ENCODE measurements around the gene RECK. TPM values are rescaled to one million over a fixed set of nuclear protein-coding genes. Genes with fewer than 3 reads are reported as not detected.

Gene RECK
- polyA plus RNA-seq, 1 experiment = 112 TPM

GRCh38 chr9:36017278-36017677 lies 19.4 kb upstream of the RECK start:
- TF ChIP-seq, protein P1, sequence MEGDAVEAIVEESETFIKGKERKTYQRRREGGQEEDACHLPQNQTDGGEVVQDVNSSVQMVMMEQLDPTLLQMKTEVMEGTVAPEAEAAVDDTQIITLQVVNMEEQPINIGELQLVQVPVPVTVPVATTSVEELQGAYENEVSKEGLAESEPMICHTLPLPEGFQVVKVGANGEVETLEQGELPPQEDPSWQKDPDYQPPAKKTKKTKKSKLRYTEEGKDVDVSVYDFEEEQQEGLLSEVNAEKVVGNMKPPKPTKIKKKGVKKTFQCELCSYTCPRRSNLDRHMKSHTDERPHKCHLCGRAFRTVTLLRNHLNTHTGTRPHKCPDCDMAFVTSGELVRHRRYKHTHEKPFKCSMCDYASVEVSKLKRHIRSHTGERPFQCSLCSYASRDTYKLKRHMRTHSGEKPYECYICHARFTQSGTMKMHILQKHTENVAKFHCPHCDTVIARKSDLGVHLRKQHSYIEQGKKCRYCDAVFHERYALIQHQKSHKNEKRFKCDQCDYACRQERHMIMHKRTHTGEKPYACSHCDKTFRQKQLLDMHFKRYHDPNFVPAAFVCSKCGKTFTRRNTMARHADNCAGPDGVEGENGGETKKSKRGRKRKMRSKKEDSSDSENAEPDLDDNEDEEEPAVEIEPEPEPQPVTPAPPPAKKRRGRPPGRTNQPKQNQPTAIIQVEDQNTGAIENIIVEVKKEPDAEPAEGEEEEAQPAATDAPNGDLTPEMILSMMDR (IDR thresholded peaks at IDR 0.05; ENCODE audit: low read depth, low read length) = no peak
- Histone ChIP-seq H3K27me3 (ENCODE audit: control insufficient read depth, insufficient read depth, low read length) (no peaks in the 10 kb centered on the region), H3K4me3 (ENCODE audit: low read depth, low read length) (no peak overlapping the region), H3K27ac (ENCODE audit: low read depth, low read length) (peak overlapping the region; percentile 55), H3K9me3 (ENCODE audit: control insufficient read depth, insufficient read depth, low read length) (no peaks in the 10 kb centered on the region)
- ChIA-PET POLR2A (no interaction called here), CTCF (no interaction called here)
- no peak for DNase-seq (ENCODE audit: low read depth, low spot score)

- POLR2A ChIA-PET = interaction anchor here (1.0 to 2.1 kb wide), 6 partner anchors 12 to 172 kb away, joined by 3 to 18 read pairs (median 6); partner anchors contain the start of genes CLTA and RECK
- no peak for DNase-seq (ENCODE audit: low read depth, low spot score)
- CTCF ChIA-PET = interaction anchor here (0.8 to 2.1 kb wide), 4 partner anchors 9 to 227 kb away, joined by 3 to 17 read pairs (median 4); no protein-coding TSS in a partner anchor
These were observed 18.6 kb upstream of the RECK start for GRCh38 chr9:36018129-36018528.

GRCh38 chr9:36018891-36019720 lies 17.6 kb upstream of the RECK start:
- TF ChIP-seq, protein P1 (IDR thresholded peaks at IDR 0.05; ENCODE audit: low read depth, low read length) = no peak
- no peaks in the 10 kb centered on the region for H3K9me3 ChIP-seq (ENCODE audit: control insufficient read depth, insufficient read depth, low read length)
- H3K27me3 ChIP-seq (ENCODE audit: control insufficient read depth, insufficient read depth, low read length) = no peaks in the 10 kb centered on the region
- no peak overlapping the region for H3K4me3 ChIP-seq (ENCODE audit: low read depth, low read length)
- POLR2A ChIA-PET = interaction anchor here (1.0 to 2.1 kb wide), 6 partner anchors 11 to 171 kb away, joined by 3 to 18 read pairs (median 6); partner anchors contain the start of genes CLTA and RECK
- DNase-seq (ENCODE audit: low read depth, low spot score) = peak; percentile 67
- H3K27ac ChIP-seq (ENCODE audit: low read depth, low read length) = peak overlapping the region; percentile 84
- CTCF ChIA-PET = interaction anchor here (0.6 to 6.2 kb wide), 4 partner anchors 10 to 115 kb away, joined by 4 to 61 read pairs (median 11); no protein-coding TSS in a partner anchor

More at GRCh38 chr9:36018129-36018528, 18.6 kb upstream of the RECK start:
- no peak overlapping the region for H3K4me3 ChIP-seq (ENCODE audit: low read depth, low read length)
- no peaks in the 10 kb centered on the region for H3K27me3 ChIP-seq (ENCODE audit: control insufficient read depth, insufficient read depth, low read length)
- H3K9me3 ChIP-seq (ENCODE audit: control insufficient read depth, insufficient read depth, low read length) = no peaks in the 10 kb centered on the region
- peak overlapping the region; percentile 55 for H3K27ac ChIP-seq (ENCODE audit: low read depth, low read length)
- TF ChIP-seq, protein P1 (IDR thresholded peaks at IDR 0.05; ENCODE audit: low read depth, low read length) = no peak

DNA sequence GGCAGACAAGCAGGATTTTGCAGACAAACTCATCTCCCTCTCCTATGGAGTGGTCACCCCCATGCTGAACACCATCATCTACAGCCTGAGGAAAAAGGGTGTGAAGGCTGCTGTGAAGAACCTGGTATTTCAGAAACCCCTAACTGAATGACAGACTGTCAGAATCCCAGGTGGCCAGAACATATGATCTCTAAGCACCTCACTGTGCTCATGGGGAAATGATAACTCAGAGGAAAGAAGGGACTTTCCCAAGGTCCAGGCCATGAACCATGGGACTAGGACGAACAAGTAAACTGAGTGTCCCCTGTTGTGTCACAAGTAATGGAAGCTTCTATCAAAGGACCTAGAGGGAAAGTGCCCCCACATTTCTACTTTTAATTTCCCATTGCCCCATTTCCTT lies 14.7 kb upstream of the RECK start:
- no peak overlapping the region for H3K4me3 ChIP-seq (ENCODE audit: low read depth, low read length)
- peaks cover 3% of the 10 kb centered on the region; the same call in 1 of the 2 replicates for H3K9me3 ChIP-seq (ENCODE audit: control insufficient read depth, insufficient read depth, low read length)
- no peak overlapping the region for H3K27ac ChIP-seq (ENCODE audit: low read depth, low read length)
- CTCF ChIA-PET = interaction anchor here (1.1 to 6.2 kb wide), 8 partner anchors 11 to 237 kb away, joined by 3 to 61 read pairs (median 8); no protein-coding TSS in a partner anchor
- TF ChIP-seq, protein P1 (IDR thresholded peaks at IDR 0.05; ENCODE audit: low read depth, low read length) = no peak
- DNase-seq (ENCODE audit: low read depth, low spot score) = no peak
- POLR2A ChIA-PET = no interaction called here
- no peaks in the 10 kb centered on the region for H3K27me3 ChIP-seq (ENCODE audit: control insufficient read depth, insufficient read depth, low read length)

Data from AG04450 (cell line).